PFSK-1 (cell line): ENCODE data around the gene PLAGL2.

Experiments
- POLR2AphosphoS5 ChIP-seq: IDR thresholded peaks from 2 replicates; pipeline ENCODE4 v1.6.1; 2012; ENCODE audit warnings: low read depth, mild to moderate bottlenecking, control low read depth, low read length, moderate library complexity
- TAF1 ChIP-seq: IDR thresholded peaks from 2 replicates; pipeline ENCODE4 v1.6.1; 2012; ENCODE audit warnings: low read length, control low read depth, borderline replicate concordance; ENCODE audit not compliant: insufficient read depth

DNA sequence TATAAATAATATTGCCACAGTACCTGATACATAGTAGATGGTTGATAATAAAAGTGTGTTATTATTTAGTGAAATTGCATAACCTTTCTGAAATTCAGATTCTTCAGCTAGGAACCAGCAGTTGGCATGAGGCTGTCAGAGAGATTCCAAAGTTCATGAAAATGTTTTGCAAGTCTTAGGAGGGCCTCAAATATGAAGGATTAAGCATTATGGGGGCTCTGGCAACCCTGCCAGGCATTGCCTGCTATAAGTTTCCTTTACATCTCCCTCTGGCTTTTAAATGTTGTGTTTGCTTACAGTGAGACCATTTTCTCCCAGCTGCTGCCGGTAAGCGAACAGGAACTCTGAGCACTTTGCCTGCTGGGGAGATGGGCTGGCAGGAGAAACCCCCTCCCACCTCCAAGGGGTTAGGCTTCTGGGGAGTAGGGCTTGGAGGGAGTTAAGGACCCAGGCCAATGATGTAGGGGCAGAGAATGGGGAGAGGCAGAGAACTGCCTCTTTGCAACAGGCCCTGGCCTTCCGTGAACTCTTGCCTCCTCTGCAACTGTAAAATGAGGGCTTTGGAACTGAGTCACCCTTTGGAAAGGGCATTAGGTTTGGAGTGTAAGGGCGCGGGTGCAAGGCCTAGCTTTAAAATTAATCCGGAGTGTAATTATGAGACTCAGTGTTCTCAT lies 36.7 kb upstream of the PLAGL2 start:
- TF ChIP-seq POLR2AphosphoS5 = no peak
- TF ChIP-seq TAF1 = no peak
